IMR-90 (cell line): ENCODE measurements around the gene ZNF467.

Experiments used
- CHD1 ChIP-seq: IDR thresholded peaks from 2 replicates; pipeline ENCODE4 v1.6.1; 2012; ENCODE audit warnings: low read depth, low read length, improper control_type of control experiment
- FOS ChIP-seq: fragments of 150-350 bp; IDR thresholded peaks from 2 replicates; pipeline ENCODE4 v1.6.1; 2016; ENCODE audit warnings: low read depth, low read length
- MXI1 ChIP-seq: IDR thresholded peaks from 2 replicates; pipeline ENCODE4 v1.6.1; 2012; ENCODE audit warnings: low read depth, mild to moderate bottlenecking, low read length, moderate library complexity, borderline replicate concordance
- NFE2L2 ChIP-seq: fragments of 150-350 bp; IDR thresholded peaks from 2 replicates; pipeline ENCODE4 v1.6.1; 2016; ENCODE audit warnings: low read depth, mild to moderate bottlenecking, low read length
- POLR2A ChIP-seq: IDR thresholded peaks from 2 replicates; pipeline ENCODE4 v1.6.1; 2012; ENCODE audit warnings: mild to moderate bottlenecking, low read depth, low read length
- RAD21 ChIP-seq: IDR thresholded peaks from 2 replicates; pipeline ENCODE4 v1.6.1; 2012; ENCODE audit warnings: low read length, improper control_type of control experiment
- SMC3 ChIP-seq: fragments of 150-350 bp; IDR thresholded peaks from 2 replicates; pipeline ENCODE4 v1.6.1; 2016; ENCODE audit warnings: low read depth, mild to moderate bottlenecking, antibody characterized with exemption, low read length, moderate library complexity
- USF2 ChIP-seq: fragments of 150-350 bp; IDR thresholded peaks from 2 replicates; pipeline ENCODE4 v1.6.1; 2017; ENCODE audit warnings: mild to moderate bottlenecking, antibody characterized with exemption, low read length, low read depth
- TF ChIP-seq, protein P1 (sequence below): conservative IDR thresholded peaks from 2 replicates; pipeline ENCODE4 v1.5.1; 2012; ENCODE audit warnings: mild to moderate bottlenecking, low read depth, low read length, improper control_type of control experiment

- TF ChIP-seq, protein P1, sequence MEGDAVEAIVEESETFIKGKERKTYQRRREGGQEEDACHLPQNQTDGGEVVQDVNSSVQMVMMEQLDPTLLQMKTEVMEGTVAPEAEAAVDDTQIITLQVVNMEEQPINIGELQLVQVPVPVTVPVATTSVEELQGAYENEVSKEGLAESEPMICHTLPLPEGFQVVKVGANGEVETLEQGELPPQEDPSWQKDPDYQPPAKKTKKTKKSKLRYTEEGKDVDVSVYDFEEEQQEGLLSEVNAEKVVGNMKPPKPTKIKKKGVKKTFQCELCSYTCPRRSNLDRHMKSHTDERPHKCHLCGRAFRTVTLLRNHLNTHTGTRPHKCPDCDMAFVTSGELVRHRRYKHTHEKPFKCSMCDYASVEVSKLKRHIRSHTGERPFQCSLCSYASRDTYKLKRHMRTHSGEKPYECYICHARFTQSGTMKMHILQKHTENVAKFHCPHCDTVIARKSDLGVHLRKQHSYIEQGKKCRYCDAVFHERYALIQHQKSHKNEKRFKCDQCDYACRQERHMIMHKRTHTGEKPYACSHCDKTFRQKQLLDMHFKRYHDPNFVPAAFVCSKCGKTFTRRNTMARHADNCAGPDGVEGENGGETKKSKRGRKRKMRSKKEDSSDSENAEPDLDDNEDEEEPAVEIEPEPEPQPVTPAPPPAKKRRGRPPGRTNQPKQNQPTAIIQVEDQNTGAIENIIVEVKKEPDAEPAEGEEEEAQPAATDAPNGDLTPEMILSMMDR: no peak
- no peak for TF ChIP-seq SMC3
- TF ChIP-seq POLR2A: no peak
- TF ChIP-seq MXI1: no peak
- TF ChIP-seq USF2: no peak
- TF ChIP-seq RAD21: no peak
- TF ChIP-seq CHD1: no peak
- no peak for TF ChIP-seq FOS
- TF ChIP-seq NFE2L2: no peak
Observed at GRCh38 chr7:149811831-149812490, 38.6 kb upstream of the ZNF467 start.
